A549 (cell line): ENCODE measurements around the gene RNPS1. TPM values are rescaled to one million over a fixed set of nuclear protein-coding genes. Genes with fewer than 3 reads are reported as not detected.

Source experiments
- ATAC-seq, 2 experiments: fragments of 200-7000 bp in 1 of 2; fragments of >200 bp in 1 of 2; cut with Nextera tagmentation in 1 of 2; cut with Tn5 transposase in 1 of 2; 3 replicates each; pipeline versions ENCODE4 v1.8.0 to v1.9.1; 2018 to 2020; ENCODE audit warnings: mild to moderate bottlenecking in 1 of 2, moderate library complexity in 1 of 2
- CTCF ChIA-PET: fragments of 300-600 bp; sonication (Branson Sonifier 250); formaldehyde crosslinking; extraction: SDS; loops from one replicate; lab custom pipeline; 2021; ENCODE audit warnings: antibody characterized with exemption, inconsistent platforms; lab: Yijun Ruan, JAX
- POLR2A ChIA-PET: fragments of 350-600 bp; formaldehyde crosslinking; extraction: SDS; loops from one replicate; lab custom pipeline; 2021; ENCODE audit warnings: antibody characterized with exemption, inconsistent platforms; lab: Yijun Ruan, JAX
- DNase-seq, 2 experiments: peaks; one replicate each; pipeline versions ENCODE4 v3.0.0 to v3.0.0-alpha.2; 2011 to 2016; ENCODE audit warnings: low read depth in 1 of 2, low spot score in 1 of 2
- FAIRE-seq: peaks from 2 replicates; lab custom pipeline; 2011; peaks lifted over from hg19 to GRCh38; lab: Jason Lieb, UNC
- H3K27ac ChIP-seq, 2 experiments: fragments of >200 bp; sonication (Bioruptor Twin); formaldehyde crosslinking; 3 replicates each; pipeline ENCODE4 v1.5.1; 2016 to 2017
- H3K4me1 ChIP-seq: fragments of >200 bp; sonication (Bioruptor Twin); formaldehyde crosslinking; 3 replicates; pipeline ENCODE4 v1.6.1; 2016
- H3K4me2 ChIP-seq: fragments of >200 bp; sonication (Bioruptor Twin); formaldehyde crosslinking; 3 replicates; pipeline ENCODE4 v1.6.1; 2016
- H3K4me3 ChIP-seq: fragments of >200 bp; sonication (Bioruptor Twin); formaldehyde crosslinking; 3 replicates; pipeline ENCODE4 v1.5.1; 2016
- H3K9me3 ChIP-seq: fragments of >200 bp; sonication (Bioruptor Twin); formaldehyde crosslinking; 3 replicates; pipeline ENCODE4 v1.6.1; 2016
- BHLHE40 ChIP-seq: IDR thresholded peaks from 2 replicates; pipeline ENCODE4 v1.6.1; 2012; ENCODE audit warnings: low read depth, low read length, inconsistent platforms
- CBX8 ChIP-seq: fragments of 200-600 bp; sonication (generic); IDR thresholded peaks from 2 replicates; pipeline ENCODE4 v1.6.1; 2016
- CHD2 ChIP-seq: fragments of 150-350 bp; IDR thresholded peaks from 2 replicates; pipeline ENCODE4 v1.6.1; 2014; ENCODE audit warnings: low read length; ENCODE audit not compliant: partially characterized antibody
- E2F6 ChIP-seq: IDR thresholded peaks from 2 replicates; pipeline ENCODE4 v1.6.1; 2012; ENCODE audit warnings: low read depth, borderline replicate concordance
- EP300 ChIP-seq, 2 experiments: fragments of >200 bp; sonication (Bioruptor Twin); formaldehyde crosslinking; IDR thresholded peaks; 2 replicates in 1 of 2; 3 replicates in 1 of 2; pipeline ENCODE4 v1.6.1; 2016 to 2017
- ESRRA ChIP-seq: fragments of 150-350 bp; IDR thresholded peaks from 2 replicates; pipeline ENCODE4 v1.6.1; 2014; ENCODE audit warnings: mild to moderate bottlenecking, low read length, borderline replicate concordance
- FOSB ChIP-seq: fragments of 250-450 bp; sonication (Bioruptor Pico); IDR thresholded peaks from 2 replicates; pipeline ENCODE4 v1.5.0; 2020; ENCODE audit warnings: mild to moderate bottlenecking, moderate library complexity
- FOSL2 ChIP-seq, 2 experiments: fragments of 450-650 bp in 1 of 2; fragments of >200 bp in 1 of 2; sonication (Bioruptor Twin) in 1 of 2; formaldehyde crosslinking; IDR thresholded peaks; 2 replicates each; pipeline versions ENCODE4 v1.5.0 to v1.6.1; 2016 to 2020; ENCODE audit warnings: mild to moderate bottlenecking in 1 of 2, moderate library complexity in 1 of 2
- JUN ChIP-seq, 2 experiments: fragments of >200 bp; sonication (Bioruptor Twin); formaldehyde crosslinking; IDR thresholded peaks; 2 replicates in 1 of 2; 3 replicates in 1 of 2; pipeline ENCODE4 v1.6.1; 2016 to 2017
- MYC ChIP-seq: IDR thresholded peaks from 2 replicates; pipeline ENCODE4 v1.6.1; 2012; ENCODE audit warnings: mild to moderate bottlenecking, inconsistent platforms, low read length, improper control_type of control experiment, borderline replicate concordance
- PHF8 ChIP-seq: fragments of 200-600 bp; sonication (generic); IDR thresholded peaks from 2 replicates; pipeline ENCODE4 v1.6.1; 2016; ENCODE audit warnings: low read depth, mild to moderate bottlenecking, antibody characterized with exemption, moderate library complexity, borderline replicate concordance
- POLR2AphosphoS2 ChIP-seq: conservative IDR thresholded peaks from 2 replicates; pipeline ENCODE4 v1.6.1; 2012; ENCODE audit warnings: low read length, improper control_type of control experiment, inconsistent platforms
- RAD21 ChIP-seq, 2 experiments: fragments of >200 bp in 1 of 2; sonication (Bioruptor Twin) in 1 of 2; formaldehyde crosslinking in 1 of 2; IDR thresholded peaks in 1 of 2; conservative IDR thresholded peaks in 1 of 2; 2 replicates in 1 of 2; 3 replicates in 1 of 2; pipeline ENCODE4 v1.6.1; 2012 to 2018; ENCODE audit warnings: inconsistent platforms in 1 of 2
- RNF2 ChIP-seq: fragments of 200-600 bp; sonication (generic); IDR thresholded peaks from 2 replicates; pipeline ENCODE4 v1.6.1; 2016; ENCODE audit warnings: low read depth, mild to moderate bottlenecking, antibody characterized with exemption, moderate library complexity, borderline replicate concordance
- SREBF2 ChIP-seq: fragments of 450-650 bp; IDR thresholded peaks from 2 replicates; pipeline ENCODE4 v1.6.1; 2014; ENCODE audit warnings: mild to moderate bottlenecking, moderate library complexity
- USF2 ChIP-seq: fragments of 450-650 bp; IDR thresholded peaks from 2 replicates; pipeline ENCODE4 v1.6.1; 2014; ENCODE audit warnings: antibody characterized with exemption
- ZNF302 ChIP-seq: fragments of 250-450 bp; sonication (Bioruptor Pico); IDR thresholded peaks from 2 replicates; pipeline ENCODE4 v1.9.0; 2021; ENCODE audit warnings: inconsistent platforms, mild to moderate bottlenecking, moderate library complexity
- WGBS: methylation state at CpG from one replicate; pipeline ENCODE4 v1.1.6; 2017; ENCODE audit errors: missing lambda C conversion rate; 5-methylcytosine and 5-hydroxymethylcytosine counted together
- polyA plus RNA-seq, 4 experiments: library from polyadenylated mRNA; depleted of rRNA in 3 of 4; stranded (reverse); fragments of >200 nt; fragmentation: RNase III in 1 of 4; extraction: RNeasy Plus Mini Kit Qiagen cat#74134 plus additional on column Dnase treatment in 1 of 4; gene quantifications; 2 replicates in 3 of 4; 3 replicates in 1 of 4; pipeline ENCODE4 v1.2.3, GENCODE V29; 2011 to 2017
- TF ChIP-seq, protein P1 (sequence below): fragments of 200-600 bp; sonication (generic); IDR thresholded peaks from 2 replicates; pipeline ENCODE4 v1.6.1; 2016; ENCODE audit warnings: antibody characterized with exemption, mild to moderate bottlenecking, moderate library complexity
- TF ChIP-seq, protein P2 (sequence below): IDR thresholded peaks from 2 replicates; pipeline ENCODE4 v1.6.1; 2012

RNPS1 gene
- polyA plus RNA-seq, 2 of the 4 experiments (the other 2 are of a cell fraction): 183 to 200 TPM

DNA sequence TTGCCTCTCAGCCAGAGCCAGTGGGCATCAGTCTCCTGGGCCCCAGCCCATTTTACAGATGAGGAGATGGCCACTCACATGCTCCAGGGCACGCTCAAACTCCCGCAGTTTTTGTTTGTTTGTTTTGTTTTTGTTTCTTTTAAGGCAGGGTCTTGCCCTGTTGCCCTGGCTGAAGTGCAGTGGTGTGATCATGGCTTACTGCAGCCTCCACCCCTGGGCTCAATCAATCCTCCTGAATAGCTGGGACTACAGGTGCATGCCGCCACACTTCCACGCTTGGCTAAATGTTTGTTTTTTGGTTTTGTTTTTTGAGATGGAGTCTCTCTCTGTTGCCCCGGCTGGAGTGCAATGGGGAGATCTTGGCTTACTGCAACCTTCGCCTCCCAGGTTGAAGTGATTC, 41.0 kb downstream of the RNPS1 start (continued):
- TF ChIP-seq PHF8: no peak
- no peak for TF ChIP-seq CBX8
- no peak for TF ChIP-seq FOSL2 (IDR thresholded peaks at IDR 0.05)
- no peak for TF ChIP-seq FOSL2 (CRISPR knock-in tag; IDR thresholded peaks at IDR 0.05)
- TF ChIP-seq ESRRA: no peak
- TF ChIP-seq BHLHE40: no peak

GRCh38 chr16:2226245-2226793, 41.6 kb downstream of the RNPS1 start:
- POLR2A ChIA-PET: interaction anchor here (0.5 to 1.1 kb wide), 3 partner anchors 11 to 71 kb away, joined by 3 to 5 read pairs (median 3); partner anchors contain the start of gene TRAF7
- H3K27ac ChIP-seq: peak overlapping the region in 1 of 2 experiments; percentile 49; a peak in 3 of 6 replicates
- no peak for DNase-seq
- ATAC-seq: no peak
- no peak overlapping the region for H3K4me3 ChIP-seq
- FAIRE-seq: no peak
- H3K4me2 ChIP-seq: peak overlapping the region; percentile 50
- CTCF ChIA-PET: interaction anchor here (0.7 to 3.8 kb wide), 6 partner anchors 14 to 275 kb away, joined by 3 to 20 read pairs (median 4); partner anchors contain the start of gene ECI1
- H3K4me1 ChIP-seq: peaks cover 25% of the 10 kb centered on the region
- no peak for TF ChIP-seq JUN (IDR thresholded peaks at IDR 0.05)
- no peak for TF ChIP-seq EP300 (IDR thresholded peaks at IDR 0.05)
- TF ChIP-seq, all 56 proteins: peak for 0
- 34% methylated on average over 9 of the region's 9 CpGs for WGBS
- H3K9me3 ChIP-seq: no peaks in the 10 kb centered on the region

DNA sequence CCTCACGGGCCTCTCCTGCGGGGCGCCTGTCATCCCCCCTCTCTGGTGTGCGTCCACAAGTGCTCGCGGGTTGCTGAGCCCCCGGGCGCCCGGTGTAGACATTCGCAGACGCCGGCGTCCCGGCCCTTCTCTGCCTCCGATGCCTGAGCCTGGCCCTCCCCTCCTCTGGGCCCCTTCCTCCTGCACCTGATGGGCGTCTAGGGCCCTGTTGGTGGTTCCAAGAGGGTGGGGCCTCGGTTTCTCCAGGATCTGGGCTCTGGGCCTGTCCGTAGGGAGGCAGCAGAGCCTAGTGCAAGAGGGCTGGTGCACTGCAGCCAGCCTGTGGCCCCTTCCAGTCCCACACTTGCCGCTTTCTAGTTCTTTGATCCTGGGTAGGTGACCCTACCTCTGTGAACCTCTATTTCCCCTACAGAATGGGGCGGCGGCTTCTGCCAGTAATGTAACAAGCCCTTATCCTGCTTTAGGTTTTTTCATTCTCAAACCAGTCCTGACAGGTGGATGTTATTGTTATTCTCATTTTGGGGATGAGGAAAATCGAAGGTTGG, 43.9 kb downstream of the RNPS1 start:
- Histone ChIP-seq H3K9me3 (no peaks in the 10 kb centered on the region), H3K4me2 (peak overlapping the region; percentile 99), H3K4me3 (peak overlapping the region; percentile 98), H3K27ac (peak overlapping the region; percentile 96 to 97), H3K4me1 (peaks cover 25% of the 10 kb centered on the region)
- DNase-seq (peak; percentile 53 to 61), FAIRE-seq (no peak), ATAC-seq (peak; percentile 72 to 73)
- CTCF ChIA-PET: interaction anchor here (1.5 kb wide), 1 partner anchor 28 kb away, joined by 3 read pairs; the partner anchor contains the start of gene ECI1
- POLR2A ChIA-PET: no interaction called here
- 6% methylated on average over 11 of the region's 22 CpGs for WGBS
- TF ChIP-seq USF2 (no peak), FOSL2 (IDR thresholded peaks at IDR 0.05) (no peak), FOSL2 (CRISPR knock-in tag; IDR thresholded peaks at IDR 0.05) (0 out of 2 replicates have a peak, but pooled peaks have one; percentile 2), RAD21 (conservative IDR thresholded peaks at IDR 0.05 in 1 of 2, IDR thresholded peaks at IDR 0.05 in 1 of 2) (peak in 1 of 2 experiments; percentile 39; a peak in 3 of 5 replicates), POLR2AphosphoS2 (no peak), ESRRA (no peak), JUN (IDR thresholded peaks at IDR 0.05) (0 out of 5 replicates have a peak, but pooled peaks of 1 of the 2 experiments have one; percentile 5), MYC (no peak), RNF2 (no peak), PHF8 (peak; percentile 25; the same call in 1 of the 2 replicates), FOSB (CRISPR knock-in tag) (no peak), E2F6 (no peak)

DNA sequence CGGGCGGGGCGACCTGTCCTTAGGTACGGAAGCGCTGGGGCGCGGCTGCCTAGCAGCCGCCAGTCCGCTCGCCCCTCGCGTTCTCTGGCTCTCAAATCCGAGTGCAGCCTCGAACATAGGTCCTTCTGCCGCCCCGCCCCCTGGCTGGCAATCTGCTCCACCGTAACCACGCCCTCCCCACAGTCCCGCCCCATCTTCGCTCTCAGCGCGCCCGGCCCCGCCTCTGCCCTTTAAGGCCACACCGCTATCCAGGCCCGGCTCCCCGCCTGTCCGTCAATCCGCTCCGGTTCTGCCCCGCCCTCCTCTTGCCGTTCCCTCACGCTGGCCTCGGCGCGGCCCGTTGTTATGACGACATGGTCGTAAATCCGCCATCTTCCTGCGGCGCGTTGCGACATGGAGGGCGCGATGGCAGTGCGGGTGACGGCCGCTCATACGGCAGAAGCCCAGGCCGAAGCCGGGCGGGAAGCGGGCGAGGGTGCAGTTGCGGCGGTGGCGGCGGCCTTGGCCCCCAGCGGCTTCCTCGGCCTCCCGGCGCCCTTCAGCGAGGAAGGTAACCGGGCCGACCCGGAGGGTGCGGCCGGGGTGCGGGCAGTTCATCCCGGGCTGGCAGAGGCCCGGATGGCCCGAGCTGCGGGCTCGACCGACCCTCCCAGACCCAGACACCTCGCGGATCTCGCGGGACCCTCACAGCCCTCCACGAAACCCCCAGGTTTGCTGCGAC, 44.5 kb downstream of the RNPS1 start, which contains the start of gene E4F1:
Gene E4F1 (plus strand): TSS at position 371 of the 721 bp plus-strand sequence. CDS start 23 bp downstream, at position 394.
- Histone ChIP-seq H3K4me1 (peaks cover 25% of the 10 kb centered on the region), H3K27ac (peak within 1 kb of the TSS; percentile 96 to 97), H3K4me2 (peak within 1 kb of the TSS; percentile 99), H3K9me3 (no peaks in the 10 kb centered on the region), H3K4me3 (peak within 1 kb of the TSS; percentile 98)
- ChIA-PET CTCF (interaction anchor here (0.9 to 1.5 kb wide), 2 partner anchors 29 to 48 kb away, joined by 3 read pairs; partner anchors contain the start of gene ECI1), POLR2A (no interaction called here)
- WGBS: 2% methylated on average over 52 of the region's 82 CpGs
- ATAC-seq (peak; percentile 95), DNase-seq (peak; percentile 97 to 100), FAIRE-seq (no peak)
- TF ChIP-seq MYC (peak; percentile 56; the same call in 1 of the 2 replicates), ZNF302 (CRISPR knock-in tag) (no peak), SREBF2 (no peak), JUN (IDR thresholded peaks at IDR 0.05) (peak; percentile 24 to 71; a peak in 2 of 5 replicates), CHD2 (peak; percentile 78)
- TF ChIP-seq, protein P1, sequence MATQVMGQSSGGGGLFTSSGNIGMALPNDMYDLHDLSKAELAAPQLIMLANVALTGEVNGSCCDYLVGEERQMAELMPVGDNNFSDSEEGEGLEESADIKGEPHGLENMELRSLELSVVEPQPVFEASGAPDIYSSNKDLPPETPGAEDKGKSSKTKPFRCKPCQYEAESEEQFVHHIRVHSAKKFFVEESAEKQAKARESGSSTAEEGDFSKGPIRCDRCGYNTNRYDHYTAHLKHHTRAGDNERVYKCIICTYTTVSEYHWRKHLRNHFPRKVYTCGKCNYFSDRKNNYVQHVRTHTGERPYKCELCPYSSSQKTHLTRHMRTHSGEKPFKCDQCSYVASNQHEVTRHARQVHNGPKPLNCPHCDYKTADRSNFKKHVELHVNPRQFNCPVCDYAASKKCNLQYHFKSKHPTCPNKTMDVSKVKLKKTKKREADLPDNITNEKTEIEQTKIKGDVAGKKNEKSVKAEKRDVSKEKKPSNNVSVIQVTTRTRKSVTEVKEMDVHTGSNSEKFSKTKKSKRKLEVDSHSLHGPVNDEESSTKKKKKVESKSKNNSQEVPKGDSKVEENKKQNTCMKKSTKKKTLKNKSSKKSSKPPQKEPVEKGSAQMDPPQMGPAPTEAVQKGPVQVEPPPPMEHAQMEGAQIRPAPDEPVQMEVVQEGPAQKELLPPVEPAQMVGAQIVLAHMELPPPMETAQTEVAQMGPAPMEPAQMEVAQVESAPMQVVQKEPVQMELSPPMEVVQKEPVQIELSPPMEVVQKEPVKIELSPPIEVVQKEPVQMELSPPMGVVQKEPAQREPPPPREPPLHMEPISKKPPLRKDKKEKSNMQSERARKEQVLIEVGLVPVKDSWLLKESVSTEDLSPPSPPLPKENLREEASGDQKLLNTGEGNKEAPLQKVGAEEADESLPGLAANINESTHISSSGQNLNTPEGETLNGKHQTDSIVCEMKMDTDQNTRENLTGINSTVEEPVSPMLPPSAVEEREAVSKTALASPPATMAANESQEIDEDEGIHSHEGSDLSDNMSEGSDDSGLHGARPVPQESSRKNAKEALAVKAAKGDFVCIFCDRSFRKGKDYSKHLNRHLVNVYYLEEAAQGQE: peak; percentile 73
- TF ChIP-seq, protein P2, sequence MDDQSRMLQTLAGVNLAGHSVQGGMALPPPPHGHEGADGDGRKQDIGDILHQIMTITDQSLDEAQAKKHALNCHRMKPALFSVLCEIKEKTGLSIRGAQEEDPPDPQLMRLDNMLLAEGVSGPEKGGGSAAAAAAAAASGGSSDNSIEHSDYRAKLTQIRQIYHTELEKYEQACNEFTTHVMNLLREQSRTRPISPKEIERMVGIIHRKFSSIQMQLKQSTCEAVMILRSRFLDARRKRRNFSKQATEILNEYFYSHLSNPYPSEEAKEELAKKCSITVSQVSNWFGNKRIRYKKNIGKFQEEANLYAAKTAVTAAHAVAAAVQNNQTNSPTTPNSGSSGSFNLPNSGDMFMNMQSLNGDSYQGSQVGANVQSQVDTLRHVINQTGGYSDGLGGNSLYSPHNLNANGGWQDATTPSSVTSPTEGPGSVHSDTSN: peak; percentile 93
